DOHH2 (cell line): ENCODE data around the gene DENND5B.

ENCODE experiments used
- EZH2phosphoT487 ChIP-seq: fragments of 200-600 bp; sonication (generic); IDR thresholded peaks from 2 replicates; pipeline ENCODE4 v1.6.1; 2017; ENCODE audit warnings: borderline replicate concordance, mild to moderate bottlenecking, antibody characterized with exemption, low read length, moderate library complexity, mixed read lengths
- TF ChIP-seq, protein P1 (sequence below): fragments of 200-600 bp; sonication (generic); IDR thresholded peaks from one replicate; pipeline ENCODE4 v1.5.1; 2014; ENCODE audit warnings: antibody characterized with exemption, mild to moderate bottlenecking, low read depth, low read length; ENCODE audit not compliant: poor library complexity, severe bottlenecking

DNA sequence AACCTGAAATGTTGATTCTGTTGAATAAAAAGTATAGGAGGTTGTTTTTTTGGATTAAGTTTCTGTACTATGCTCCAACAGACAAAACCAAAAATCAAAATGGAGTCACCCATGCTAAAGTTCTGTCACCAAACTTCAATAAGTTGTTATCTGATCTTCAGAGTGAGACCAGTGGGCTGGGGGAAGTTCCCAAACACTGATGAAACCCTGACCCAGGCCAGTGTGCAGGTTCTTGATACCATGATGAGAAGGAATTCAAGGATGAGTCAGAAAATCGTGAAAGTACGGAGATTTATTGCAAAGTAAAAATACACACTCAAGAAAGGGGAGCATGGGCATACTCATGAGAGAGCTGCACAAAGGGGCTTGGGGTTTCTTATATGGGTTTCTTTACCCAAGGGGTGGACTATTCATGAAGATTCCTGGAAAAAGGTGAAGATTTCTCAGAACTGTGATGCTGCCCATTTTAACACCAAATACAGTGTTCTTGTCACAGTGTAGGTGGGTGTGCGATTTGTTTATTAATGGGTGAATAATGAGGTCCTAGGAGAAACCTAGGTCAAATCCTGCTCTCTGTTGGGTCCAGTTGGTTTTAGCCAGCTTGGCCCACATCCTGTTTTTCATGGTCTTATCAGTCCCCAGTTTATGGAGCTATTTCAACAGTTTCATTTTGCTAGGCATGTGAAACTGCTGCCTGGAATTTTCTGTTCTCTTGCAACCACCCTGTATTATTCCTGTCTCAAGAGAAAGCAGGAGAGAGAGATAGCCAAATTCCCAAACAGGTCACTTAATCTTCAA is 27.5 kb upstream of the DENND5B start:
- TF ChIP-seq, protein P1, sequence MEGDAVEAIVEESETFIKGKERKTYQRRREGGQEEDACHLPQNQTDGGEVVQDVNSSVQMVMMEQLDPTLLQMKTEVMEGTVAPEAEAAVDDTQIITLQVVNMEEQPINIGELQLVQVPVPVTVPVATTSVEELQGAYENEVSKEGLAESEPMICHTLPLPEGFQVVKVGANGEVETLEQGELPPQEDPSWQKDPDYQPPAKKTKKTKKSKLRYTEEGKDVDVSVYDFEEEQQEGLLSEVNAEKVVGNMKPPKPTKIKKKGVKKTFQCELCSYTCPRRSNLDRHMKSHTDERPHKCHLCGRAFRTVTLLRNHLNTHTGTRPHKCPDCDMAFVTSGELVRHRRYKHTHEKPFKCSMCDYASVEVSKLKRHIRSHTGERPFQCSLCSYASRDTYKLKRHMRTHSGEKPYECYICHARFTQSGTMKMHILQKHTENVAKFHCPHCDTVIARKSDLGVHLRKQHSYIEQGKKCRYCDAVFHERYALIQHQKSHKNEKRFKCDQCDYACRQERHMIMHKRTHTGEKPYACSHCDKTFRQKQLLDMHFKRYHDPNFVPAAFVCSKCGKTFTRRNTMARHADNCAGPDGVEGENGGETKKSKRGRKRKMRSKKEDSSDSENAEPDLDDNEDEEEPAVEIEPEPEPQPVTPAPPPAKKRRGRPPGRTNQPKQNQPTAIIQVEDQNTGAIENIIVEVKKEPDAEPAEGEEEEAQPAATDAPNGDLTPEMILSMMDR = no peak
- no peak for TF ChIP-seq EZH2phosphoT487
